Parathyroid adenoma (tissue), 2 donors: ENCODE results near the gene L3MBTL4.

ENCODE experiments used
- H2AFZ ChIP-seq: fragments of 300-600 bp; sonication (generic); one replicate; pipeline ENCODE4 v1.7.0; 2017; ENCODE audit warnings: antibody characterized with exemption, mild to moderate bottlenecking
- H3K27ac ChIP-seq: fragments of 300-600 bp; sonication (generic); one replicate; pipeline ENCODE4 v1.7.0; 2017
- H3K27me3 ChIP-seq: fragments of 300-600 bp; sonication (generic); one replicate; pipeline ENCODE4 v1.7.0; 2017; ENCODE audit warnings: low read length; ENCODE audit not compliant: control insufficient read depth, insufficient read depth
- H3K36me3 ChIP-seq: fragments of 300-600 bp; sonication (generic); one replicate; pipeline ENCODE4 v1.7.0; 2017; ENCODE audit warnings: low read length; ENCODE audit not compliant: control insufficient read depth, insufficient read depth
- H3K4me1 ChIP-seq: fragments of 300-600 bp; sonication (generic); one replicate; pipeline ENCODE4 v1.7.0; 2017; ENCODE audit warnings: control low read depth
- H3K4me2 ChIP-seq: fragments of 300-600 bp; sonication (generic); one replicate; pipeline ENCODE4 v1.7.0; 2017; ENCODE audit warnings: low read length
- H3K4me3 ChIP-seq: fragments of 300-600 bp; sonication (generic); one replicate; pipeline ENCODE4 v1.7.0; 2017; ENCODE audit warnings: low read depth, low read length
- H3K79me2 ChIP-seq: fragments of 300-600 bp; sonication (generic); one replicate; pipeline ENCODE4 v1.7.0; 2017; ENCODE audit warnings: control low read depth
- H3K9ac ChIP-seq: fragments of 300-600 bp; sonication (generic); one replicate; pipeline ENCODE4 v1.7.0; 2017; ENCODE audit warnings: mild to moderate bottlenecking
- H3K9me3 ChIP-seq: fragments of 300-600 bp; sonication (generic); one replicate; pipeline ENCODE4 v1.7.0; 2017; ENCODE audit warnings: low read length; ENCODE audit not compliant: control insufficient read depth
- CTCF ChIP-seq: fragments of 300-600 bp; sonication (generic); IDR thresholded peaks from one replicate; pipeline ENCODE4 v1.7.0; 2017; ENCODE audit warnings: antibody characterized with exemption, mild to moderate bottlenecking
- donor health status: primary hyperparathyroidism.

The L3MBTL4 gene

GRCh38 chr18:5974696-5975095, 440.0 kb downstream of the L3MBTL4 start:
- Histone ChIP-seq H2AFZ (no peak overlapping the region), H3K9me3 (no peaks in the 10 kb centered on the region), H3K36me3 (no peaks in the 10 kb centered on the region), H3K27me3 (no peaks in the 10 kb centered on the region), H3K9ac (no peak overlapping the region), H3K4me3 (no peak overlapping the region), H3K4me1 (no peaks in the 10 kb centered on the region), H3K4me2 (no peak overlapping the region), H3K79me2 (no peaks in the 10 kb centered on the region), H3K27ac (no peak overlapping the region)
- no peak for TF ChIP-seq CTCF

DNA sequence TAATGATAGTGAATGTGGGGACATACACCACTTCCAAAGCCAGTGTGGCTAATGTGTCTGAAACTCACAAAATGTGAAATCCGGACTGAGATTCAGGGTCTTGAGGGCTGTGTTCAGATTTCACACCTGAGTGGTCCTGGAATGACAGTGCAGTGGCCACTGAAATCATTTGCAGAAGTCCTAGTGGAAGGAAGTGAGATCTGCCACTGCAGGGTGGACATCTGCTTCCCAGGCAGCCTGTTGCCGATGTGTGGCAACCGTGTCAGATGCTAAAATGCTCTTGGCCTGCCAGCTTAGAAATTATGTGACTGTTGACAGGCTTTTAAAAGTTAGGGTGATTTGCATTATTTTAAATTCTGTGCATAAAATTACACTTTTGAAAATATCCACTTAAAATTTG, 441.6 kb downstream of the L3MBTL4 start:
- TF ChIP-seq CTCF, result no peak
- Histone ChIP-seq H3K4me3 (no peak overlapping the region), H3K9ac (no peak overlapping the region), H3K4me1 (no peaks in the 10 kb centered on the region), H3K27me3 (no peaks in the 10 kb centered on the region), H3K27ac (no peak overlapping the region), H3K9me3 (no peaks in the 10 kb centered on the region), H3K79me2 (no peaks in the 10 kb centered on the region), H3K4me2 (no peak overlapping the region), H2AFZ (no peak overlapping the region), H3K36me3 (no peaks in the 10 kb centered on the region)

GRCh38 chr18:5972298-5972697, 442.4 kb downstream of the L3MBTL4 start:
- H2AFZ ChIP-seq, result no peak overlapping the region
- no peak for TF ChIP-seq CTCF
- H3K79me2 ChIP-seq, result no peaks in the 10 kb centered on the region
- H3K9me3 ChIP-seq, result no peaks in the 10 kb centered on the region
- H3K36me3 ChIP-seq, result no peaks in the 10 kb centered on the region
- H3K4me1 ChIP-seq, result no peaks in the 10 kb centered on the region
- H3K9ac ChIP-seq, result no peak overlapping the region
- no peak overlapping the region for H3K27ac ChIP-seq
- H3K27me3 ChIP-seq, result no peaks in the 10 kb centered on the region
- H3K4me2 ChIP-seq, result no peak overlapping the region
- no peak overlapping the region for H3K4me3 ChIP-seq

DNA sequence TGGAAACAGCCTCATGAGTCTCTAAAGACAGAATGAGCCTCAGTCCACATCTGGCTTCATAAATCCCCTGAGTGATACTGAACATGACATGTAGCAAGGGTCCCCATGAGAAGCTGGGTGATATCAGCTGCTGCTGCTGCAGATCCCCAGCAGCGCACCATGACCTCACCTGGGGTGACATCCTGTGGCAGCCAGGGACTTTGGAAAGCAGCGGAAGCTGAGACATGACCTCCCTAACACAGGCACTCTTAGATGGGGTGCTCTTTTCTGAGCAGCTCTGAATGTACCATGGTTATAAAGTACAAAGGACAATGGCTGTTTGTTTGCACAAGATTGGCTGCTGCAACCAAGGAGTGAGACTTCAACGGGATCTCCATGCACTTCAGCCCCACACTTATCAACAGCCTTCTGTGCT, 444.7 kb downstream of the L3MBTL4 start:
- H3K27ac ChIP-seq, result no peak overlapping the region
- no peak for TF ChIP-seq CTCF
- H3K4me2 ChIP-seq, result no peak overlapping the region
- H2AFZ ChIP-seq, result no peak overlapping the region
- H3K36me3 ChIP-seq, result no peaks in the 10 kb centered on the region
- no peaks in the 10 kb centered on the region for H3K9me3 ChIP-seq
- no peaks in the 10 kb centered on the region for H3K79me2 ChIP-seq
- no peak overlapping the region for H3K9ac ChIP-seq
- H3K4me1 ChIP-seq, result no peaks in the 10 kb centered on the region
- no peak overlapping the region for H3K4me3 ChIP-seq
- no peaks in the 10 kb centered on the region for H3K27me3 ChIP-seq

- H3K79me2 ChIP-seq, result no peaks in the 10 kb centered on the region
- no peak overlapping the region for H3K9ac ChIP-seq
- H2AFZ ChIP-seq, result no peak overlapping the region
- H3K4me1 ChIP-seq, result no peaks in the 10 kb centered on the region
- no peak overlapping the region for H3K27ac ChIP-seq
- H3K27me3 ChIP-seq, result no peaks in the 10 kb centered on the region
- no peak for TF ChIP-seq CTCF
- H3K9me3 ChIP-seq, result no peaks in the 10 kb centered on the region
- H3K36me3 ChIP-seq, result no peaks in the 10 kb centered on the region
- no peak overlapping the region for H3K4me3 ChIP-seq
- no peak overlapping the region for H3K4me2 ChIP-seq
Measured at GRCh38 chr18:5969355-5969988, 445.2 kb downstream of the L3MBTL4 start.
